T-helper 17 cell (primary cell): ENCODE data around the gene LAMA1. TPM values are rescaled to one million over a fixed set of nuclear protein-coding genes. Genes with fewer than 3 reads are reported as not detected.

Experiments
- ATAC-seq: fragments of 150-1000 bp; cut with Tn5 transposase; 2 replicates; pipeline ENCODE4 v1.10.0; 2021; ENCODE audit warnings: mild to moderate bottlenecking, moderate library complexity
- DNase-seq, 3 donors: peaks; one replicate each; pipeline versions ENCODE4 v3.0.0 to v3.0.0-alpha.2; 2020 to 2021
- H3K9me3 ChIP-seq: one replicate; pipeline ENCODE4 v1.7.0; 2013; ENCODE audit warnings: low read length, mild to moderate bottlenecking; ENCODE audit not compliant: control insufficient read depth, poor library complexity, severe bottlenecking
- H3K27ac Mint-ChIP-seq: one replicate; pipeline ENCODE4 v1.8.0; 2022; ENCODE audit warnings: mild to moderate bottlenecking, moderate library complexity, mixed read lengths
- H3K27me3 Mint-ChIP-seq: one replicate; pipeline ENCODE4 v1.8.0; 2022; ENCODE audit warnings: mixed read lengths
- H3K36me3 Mint-ChIP-seq: one replicate; pipeline ENCODE4 v1.8.0; 2022; ENCODE audit warnings: low read depth, mixed read lengths
- H3K4me1 Mint-ChIP-seq: one replicate; pipeline ENCODE4 v1.8.0; 2022; ENCODE audit warnings: mild to moderate bottlenecking, mixed read lengths
- H3K4me3 Mint-ChIP-seq: one replicate; pipeline ENCODE4 v1.8.0; 2022; ENCODE audit warnings: mild to moderate bottlenecking, moderate library complexity, mixed read lengths
- total RNA-seq, 4 donors: library from RNA in 2 of 4; stranded (reverse) in 2 of 4; gene quantifications; one replicate each; pipeline ENCODE4 v1.2.3 and lab custom pipeline; 2022 to 2026

The LAMA1 gene
- total RNA-seq, 2 donors from 2014 or later: not detected

- no peak overlapping the region for H3K4me3 Mint-ChIP-seq
- DNase-seq (no peak), ATAC-seq (no peak)
- H3K27ac Mint-ChIP-seq: no peak overlapping the region
- H3K27me3 Mint-ChIP-seq: no peaks in the 10 kb centered on the region
- no peaks in the 10 kb centered on the region for H3K9me3 ChIP-seq
- H3K36me3 Mint-ChIP-seq: peaks cover 2% of the 10 kb centered on the region
- no peaks in the 10 kb centered on the region for H3K4me1 Mint-ChIP-seq
These were observed 15.6 kb upstream of the LAMA1 start for GRCh38 chr18:7133181-7133580.

- ATAC-seq (no peak), DNase-seq (no peak)
- Mint-ChIP-seq H3K27me3 (no peaks in the 10 kb centered on the region), H3K27ac (no peak overlapping the region), H3K4me1 (no peaks in the 10 kb centered on the region), H3K4me3 (no peak overlapping the region), H3K36me3 (no peaks in the 10 kb centered on the region)
- no peaks in the 10 kb centered on the region for H3K9me3 ChIP-seq
These were observed 15.0 kb upstream of the LAMA1 start for GRCh38 chr18:7132356-7133150.

- ATAC-seq (no peak), DNase-seq (no peak)
- no peak overlapping the region for H3K27ac Mint-ChIP-seq
- no peaks in the 10 kb centered on the region for H3K4me1 Mint-ChIP-seq
- no peak overlapping the region for H3K4me3 Mint-ChIP-seq
- peaks cover 4% of the 10 kb centered on the region for H3K27me3 Mint-ChIP-seq
- no peaks in the 10 kb centered on the region for H3K9me3 ChIP-seq
- no peaks in the 10 kb centered on the region for H3K36me3 Mint-ChIP-seq
These were observed 4.8 kb upstream of the LAMA1 start for GRCh38 chr18:7122376-7122775.

- Mint-ChIP-seq H3K4me1 (peaks cover 3% of the 10 kb centered on the region), H3K36me3 (peaks cover 4% of the 10 kb centered on the region), H3K4me3 (peak overlapping the region; percentile 32), H3K27ac (no peak overlapping the region), H3K27me3 (peaks cover 25% of the 10 kb centered on the region)
- no peak for DNase-seq
- H3K9me3 ChIP-seq: no peaks in the 10 kb centered on the region
- no peak for ATAC-seq
These were observed 706 bp downstream of the LAMA1 start for GRCh38 chr18:7116792-7117389.

DNA sequence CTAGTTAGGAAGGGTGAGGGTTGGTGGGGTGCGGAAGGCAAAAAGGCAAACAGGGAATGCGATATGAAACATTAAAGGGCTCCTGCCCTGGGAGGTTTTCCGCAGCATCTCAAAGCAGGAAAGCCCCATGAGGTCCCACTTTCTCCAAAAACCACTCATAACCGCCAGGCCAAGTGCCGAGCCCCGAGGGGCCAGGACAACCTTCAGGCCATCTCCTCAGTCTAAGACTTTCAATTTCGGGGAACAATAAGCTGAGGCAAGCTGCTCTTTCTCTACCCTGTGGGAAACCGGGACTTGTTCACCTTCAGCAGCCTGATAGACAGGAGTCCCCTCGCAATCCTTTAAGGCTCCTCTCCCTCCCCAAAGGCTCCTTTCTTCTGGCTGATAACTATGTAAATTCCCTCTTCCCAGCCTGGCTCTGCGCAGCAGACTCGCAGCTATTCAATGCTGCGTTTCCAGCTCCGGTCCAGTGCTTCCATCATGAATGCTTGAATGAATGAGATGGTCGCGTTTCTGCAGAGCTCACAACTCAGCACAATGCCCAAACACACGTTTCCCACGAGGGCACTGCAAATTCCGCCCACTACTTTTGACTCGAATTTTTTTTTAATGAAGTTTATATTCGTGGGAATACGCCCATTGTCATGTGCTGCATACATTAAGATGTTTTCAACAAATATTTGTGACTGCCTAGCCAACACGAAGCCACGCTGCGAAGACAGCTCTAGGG, 1.4 kb downstream of the LAMA1 start:
- DNase-seq (no peak), ATAC-seq (no peak)
- H3K9me3 ChIP-seq: no peaks in the 10 kb centered on the region
- peak overlapping the region; percentile 32 for H3K4me3 Mint-ChIP-seq
- peaks cover 25% of the 10 kb centered on the region for H3K27me3 Mint-ChIP-seq
- no peak overlapping the region for H3K27ac Mint-ChIP-seq
- peaks cover 4% of the 10 kb centered on the region for H3K36me3 Mint-ChIP-seq
- H3K4me1 Mint-ChIP-seq: peaks cover 3% of the 10 kb centered on the region

DNA sequence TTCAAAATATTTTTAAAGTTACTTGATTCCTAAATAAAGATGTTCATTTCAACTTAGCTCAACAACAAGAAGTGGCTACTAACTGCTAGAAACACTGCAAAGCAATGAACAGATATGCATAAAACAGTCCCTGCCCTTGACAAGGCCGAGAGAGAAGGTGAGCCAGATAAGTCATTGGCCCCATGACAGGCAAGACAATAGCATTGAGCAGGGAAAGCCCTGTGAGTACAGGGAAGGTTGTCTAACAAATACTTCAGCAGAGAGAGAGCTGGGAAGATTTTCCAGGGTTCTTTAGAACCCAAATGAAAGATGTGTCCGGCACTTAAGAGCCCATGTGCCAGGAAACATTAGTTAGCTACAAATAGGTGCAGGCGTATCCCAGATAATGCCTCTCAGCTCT, 4.7 kb downstream of the LAMA1 start:
- no peaks in the 10 kb centered on the region for H3K9me3 ChIP-seq
- Mint-ChIP-seq H3K4me3 (no peak overlapping the region), H3K36me3 (peaks cover 4% of the 10 kb centered on the region), H3K27me3 (peaks cover 21% of the 10 kb centered on the region), H3K4me1 (peaks cover 3% of the 10 kb centered on the region), H3K27ac (no peak overlapping the region)
- ATAC-seq (no peak), DNase-seq (no peak)

DNA sequence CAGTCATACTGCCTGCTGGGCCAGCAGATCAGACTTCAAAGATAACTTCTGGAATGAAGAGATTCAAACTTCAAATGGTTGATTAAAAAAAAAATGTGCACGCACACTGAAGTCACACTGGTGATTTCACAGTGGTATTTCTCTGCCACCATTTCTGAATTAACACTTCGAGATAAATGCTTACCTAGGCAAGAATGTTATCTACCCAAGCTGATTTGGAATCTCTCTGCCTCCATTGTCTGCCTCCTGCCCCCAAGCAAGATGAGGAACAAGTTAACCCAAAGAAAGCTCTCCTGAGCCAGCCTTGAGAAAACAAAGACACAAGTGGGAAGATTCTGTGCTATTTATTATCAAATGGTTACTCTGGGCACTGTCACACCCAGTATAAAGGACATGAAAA, 6.5 kb downstream of the LAMA1 start:
- no peak for ATAC-seq
- Mint-ChIP-seq H3K4me1 (no peaks in the 10 kb centered on the region), H3K27me3 (peaks cover 12% of the 10 kb centered on the region), H3K36me3 (no peaks in the 10 kb centered on the region), H3K4me3 (no peak overlapping the region), H3K27ac (no peak overlapping the region)
- H3K9me3 ChIP-seq: no peaks in the 10 kb centered on the region
- no peak for DNase-seq

GRCh38 chr18:7105943-7106342, 11.7 kb downstream of the LAMA1 start:
- no peaks in the 10 kb centered on the region for H3K9me3 ChIP-seq
- ATAC-seq (no peak), DNase-seq (no peak)
- H3K27me3 Mint-ChIP-seq: no peaks in the 10 kb centered on the region
- no peak overlapping the region for H3K4me3 Mint-ChIP-seq
- no peaks in the 10 kb centered on the region for H3K36me3 Mint-ChIP-seq
- no peak overlapping the region for H3K27ac Mint-ChIP-seq
- H3K4me1 Mint-ChIP-seq: no peaks in the 10 kb centered on the region

GRCh38 chr18:7105268-7105667, 12.3 kb downstream of the LAMA1 start:
- Mint-ChIP-seq H3K27ac (no peak overlapping the region), H3K36me3 (no peaks in the 10 kb centered on the region), H3K27me3 (no peaks in the 10 kb centered on the region), H3K4me1 (no peaks in the 10 kb centered on the region), H3K4me3 (no peak overlapping the region)
- DNase-seq: no peak
- no peaks in the 10 kb centered on the region for H3K9me3 ChIP-seq
- ATAC-seq: no peak

DNA sequence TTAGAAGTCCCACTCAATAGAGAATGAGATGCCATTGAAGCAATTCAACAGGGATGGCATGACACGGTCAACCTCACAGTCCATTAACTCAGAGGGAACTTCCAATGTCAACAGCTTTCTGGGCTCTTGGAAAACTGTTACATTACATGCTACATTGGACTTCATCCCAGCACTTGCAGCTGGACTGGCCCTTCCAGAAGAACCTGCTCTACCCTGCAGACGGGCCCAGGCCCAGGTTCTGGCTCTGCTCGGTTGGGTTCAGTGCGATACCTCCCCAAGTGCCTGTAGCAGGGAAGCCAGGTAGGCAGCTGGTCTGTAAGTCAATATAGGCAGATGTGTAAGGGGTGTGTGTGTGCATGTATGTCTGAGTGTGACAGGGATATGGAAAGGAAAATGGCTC, 12.9 kb downstream of the LAMA1 start:
- Mint-ChIP-seq H3K27me3 (no peaks in the 10 kb centered on the region), H3K4me1 (no peaks in the 10 kb centered on the region), H3K4me3 (no peak overlapping the region), H3K27ac (no peak overlapping the region), H3K36me3 (no peaks in the 10 kb centered on the region)
- H3K9me3 ChIP-seq: no peaks in the 10 kb centered on the region
- DNase-seq: no peak
- no peak for ATAC-seq

- Mint-ChIP-seq H3K4me1 (no peaks in the 10 kb centered on the region), H3K27me3 (no peaks in the 10 kb centered on the region), H3K4me3 (no peak overlapping the region), H3K36me3 (no peaks in the 10 kb centered on the region), H3K27ac (no peak overlapping the region)
- H3K9me3 ChIP-seq: no peaks in the 10 kb centered on the region
- DNase-seq (no peak), ATAC-seq (no peak)
These were observed 15.5 kb downstream of the LAMA1 start for GRCh38 chr18:7102131-7102530.

DNA sequence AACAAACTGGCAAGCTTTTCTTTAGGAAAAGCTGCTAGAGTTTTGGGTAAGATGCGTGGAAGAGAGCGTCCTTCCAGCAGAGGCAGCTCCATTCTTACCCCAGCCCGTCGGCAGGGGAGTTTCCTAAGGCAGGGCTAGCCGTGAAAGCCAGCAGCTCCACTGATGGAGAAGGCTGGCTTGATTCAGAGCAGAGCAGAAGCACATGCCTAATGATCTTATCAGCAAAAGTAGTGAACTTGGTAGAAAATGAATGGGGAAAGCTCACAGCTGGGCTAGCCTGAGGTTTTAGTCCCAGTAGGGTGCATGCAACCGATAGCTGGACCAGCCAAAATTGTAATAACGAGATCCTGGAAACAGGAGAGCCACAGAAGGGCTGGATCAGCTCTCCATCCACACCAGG, 20.8 kb downstream of the LAMA1 start:
- H3K4me3 Mint-ChIP-seq: no peak overlapping the region
- no peak overlapping the region for H3K27ac Mint-ChIP-seq
- no peaks in the 10 kb centered on the region for H3K4me1 Mint-ChIP-seq
- no peak for ATAC-seq
- H3K9me3 ChIP-seq: no peaks in the 10 kb centered on the region
- DNase-seq: no peak
- H3K27me3 Mint-ChIP-seq: no peaks in the 10 kb centered on the region
- no peaks in the 10 kb centered on the region for H3K36me3 Mint-ChIP-seq

- ATAC-seq (no peak), DNase-seq (no peak)
- H3K9me3 ChIP-seq: no peaks in the 10 kb centered on the region
- no peaks in the 10 kb centered on the region for H3K36me3 Mint-ChIP-seq
- no peaks in the 10 kb centered on the region for H3K4me1 Mint-ChIP-seq
- H3K27me3 Mint-ChIP-seq: no peaks in the 10 kb centered on the region
- no peak overlapping the region for H3K4me3 Mint-ChIP-seq
- H3K27ac Mint-ChIP-seq: no peak overlapping the region
These were observed 23.2 kb downstream of the LAMA1 start for GRCh38 chr18:7094427-7094826.
